Parathyroid adenoma (tissue), 2 donors: Measurements from ENCODE around the gene DNAH9.

Experiments used
- H2AFZ ChIP-seq: fragments of 300-600 bp; sonication (generic); one replicate; pipeline ENCODE4 v1.7.0; 2017; ENCODE audit warnings: antibody characterized with exemption, mild to moderate bottlenecking
- H3K27ac ChIP-seq: fragments of 300-600 bp; sonication (generic); one replicate; pipeline ENCODE4 v1.7.0; 2017
- H3K27me3 ChIP-seq: fragments of 300-600 bp; sonication (generic); one replicate; pipeline ENCODE4 v1.7.0; 2017; ENCODE audit warnings: low read length; ENCODE audit not compliant: control insufficient read depth, insufficient read depth
- H3K36me3 ChIP-seq: fragments of 300-600 bp; sonication (generic); one replicate; pipeline ENCODE4 v1.7.0; 2017; ENCODE audit warnings: low read length; ENCODE audit not compliant: control insufficient read depth, insufficient read depth
- H3K4me1 ChIP-seq: fragments of 300-600 bp; sonication (generic); one replicate; pipeline ENCODE4 v1.7.0; 2017; ENCODE audit warnings: control low read depth
- H3K4me2 ChIP-seq: fragments of 300-600 bp; sonication (generic); one replicate; pipeline ENCODE4 v1.7.0; 2017; ENCODE audit warnings: low read length
- H3K4me3 ChIP-seq: fragments of 300-600 bp; sonication (generic); one replicate; pipeline ENCODE4 v1.7.0; 2017; ENCODE audit warnings: low read depth, low read length
- H3K79me2 ChIP-seq: fragments of 300-600 bp; sonication (generic); one replicate; pipeline ENCODE4 v1.7.0; 2017; ENCODE audit warnings: control low read depth
- H3K9ac ChIP-seq: fragments of 300-600 bp; sonication (generic); one replicate; pipeline ENCODE4 v1.7.0; 2017; ENCODE audit warnings: mild to moderate bottlenecking
- H3K9me3 ChIP-seq: fragments of 300-600 bp; sonication (generic); one replicate; pipeline ENCODE4 v1.7.0; 2017; ENCODE audit warnings: low read length; ENCODE audit not compliant: control insufficient read depth
- TF ChIP-seq, protein P1 (sequence below): fragments of 300-600 bp; sonication (generic); IDR thresholded peaks from one replicate; pipeline ENCODE4 v1.7.0; 2017; ENCODE audit warnings: antibody characterized with exemption, mild to moderate bottlenecking
- donor health status: primary hyperparathyroidism.

The DNAH9 gene

GRCh38 chr17:11805138-11805537 lies 206.9 kb downstream of the DNAH9 start:
- H2AFZ ChIP-seq, result no peak overlapping the region
- H3K36me3 ChIP-seq, result no peaks in the 10 kb centered on the region
- no peaks in the 10 kb centered on the region for H3K27me3 ChIP-seq
- no peaks in the 10 kb centered on the region for H3K79me2 ChIP-seq
- no peak overlapping the region for H3K27ac ChIP-seq
- no peaks in the 10 kb centered on the region for H3K4me1 ChIP-seq
- no peaks in the 10 kb centered on the region for H3K9me3 ChIP-seq
- H3K4me3 ChIP-seq, result no peak overlapping the region
- no peak overlapping the region for H3K9ac ChIP-seq
- TF ChIP-seq, protein P1, sequence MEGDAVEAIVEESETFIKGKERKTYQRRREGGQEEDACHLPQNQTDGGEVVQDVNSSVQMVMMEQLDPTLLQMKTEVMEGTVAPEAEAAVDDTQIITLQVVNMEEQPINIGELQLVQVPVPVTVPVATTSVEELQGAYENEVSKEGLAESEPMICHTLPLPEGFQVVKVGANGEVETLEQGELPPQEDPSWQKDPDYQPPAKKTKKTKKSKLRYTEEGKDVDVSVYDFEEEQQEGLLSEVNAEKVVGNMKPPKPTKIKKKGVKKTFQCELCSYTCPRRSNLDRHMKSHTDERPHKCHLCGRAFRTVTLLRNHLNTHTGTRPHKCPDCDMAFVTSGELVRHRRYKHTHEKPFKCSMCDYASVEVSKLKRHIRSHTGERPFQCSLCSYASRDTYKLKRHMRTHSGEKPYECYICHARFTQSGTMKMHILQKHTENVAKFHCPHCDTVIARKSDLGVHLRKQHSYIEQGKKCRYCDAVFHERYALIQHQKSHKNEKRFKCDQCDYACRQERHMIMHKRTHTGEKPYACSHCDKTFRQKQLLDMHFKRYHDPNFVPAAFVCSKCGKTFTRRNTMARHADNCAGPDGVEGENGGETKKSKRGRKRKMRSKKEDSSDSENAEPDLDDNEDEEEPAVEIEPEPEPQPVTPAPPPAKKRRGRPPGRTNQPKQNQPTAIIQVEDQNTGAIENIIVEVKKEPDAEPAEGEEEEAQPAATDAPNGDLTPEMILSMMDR, result no peak
- H3K4me2 ChIP-seq, result no peak overlapping the region

DNA sequence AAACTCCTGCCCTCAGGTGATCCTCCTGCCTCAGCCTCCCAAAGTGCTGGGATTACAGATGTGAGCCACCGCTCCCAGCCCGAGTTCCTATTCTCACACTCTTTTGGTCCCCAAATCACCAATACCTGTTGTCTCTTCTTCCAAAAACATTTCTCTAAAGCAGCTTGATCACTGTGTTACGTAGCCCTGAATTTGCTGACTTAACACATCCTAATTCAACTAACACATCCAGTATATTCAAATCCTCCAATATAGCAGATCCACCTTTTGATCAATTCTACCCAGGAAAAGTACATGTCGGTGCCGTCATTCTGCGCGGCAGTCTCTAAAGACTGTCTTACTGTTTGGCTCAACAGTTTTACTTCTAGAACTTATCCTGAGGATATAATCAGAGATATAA lies 207.7 kb downstream of the DNAH9 start:
- H3K36me3 ChIP-seq, result no peaks in the 10 kb centered on the region
- no peak overlapping the region for H2AFZ ChIP-seq
- no peak overlapping the region for H3K4me2 ChIP-seq
- no peak overlapping the region for H3K9ac ChIP-seq
- H3K27me3 ChIP-seq, result no peaks in the 10 kb centered on the region
- TF ChIP-seq, protein P1, result no peak
- no peak overlapping the region for H3K4me3 ChIP-seq
- no peak overlapping the region for H3K27ac ChIP-seq
- H3K79me2 ChIP-seq, result no peaks in the 10 kb centered on the region
- no peaks in the 10 kb centered on the region for H3K4me1 ChIP-seq
- no peaks in the 10 kb centered on the region for H3K9me3 ChIP-seq

- no peaks in the 10 kb centered on the region for H3K4me1 ChIP-seq
- H3K27me3 ChIP-seq, result no peaks in the 10 kb centered on the region
- no peaks in the 10 kb centered on the region for H3K9me3 ChIP-seq
- no peaks in the 10 kb centered on the region for H3K79me2 ChIP-seq
- H3K27ac ChIP-seq, result no peak overlapping the region
- TF ChIP-seq, protein P1, result no peak
- no peak overlapping the region for H3K9ac ChIP-seq
- no peaks in the 10 kb centered on the region for H3K36me3 ChIP-seq
- H2AFZ ChIP-seq, result no peak overlapping the region
- H3K4me3 ChIP-seq, result no peak overlapping the region
- no peak overlapping the region for H3K4me2 ChIP-seq
These were observed 209.3 kb downstream of the DNAH9 start for GRCh38 chr17:11807606-11808005.

GRCh38 chr17:11813278-11813677 lies 215.0 kb downstream of the DNAH9 start:
- Histone ChIP-seq H3K9me3 (no peaks in the 10 kb centered on the region), H3K36me3 (no peaks in the 10 kb centered on the region), H3K27ac (no peak overlapping the region), H3K27me3 (no peaks in the 10 kb centered on the region), H2AFZ (no peak overlapping the region), H3K4me2 (no peak overlapping the region), H3K4me3 (no peak overlapping the region), H3K79me2 (no peaks in the 10 kb centered on the region), H3K9ac (no peak overlapping the region), H3K4me1 (no peaks in the 10 kb centered on the region)
- TF ChIP-seq, protein P1, result no peak

DNA sequence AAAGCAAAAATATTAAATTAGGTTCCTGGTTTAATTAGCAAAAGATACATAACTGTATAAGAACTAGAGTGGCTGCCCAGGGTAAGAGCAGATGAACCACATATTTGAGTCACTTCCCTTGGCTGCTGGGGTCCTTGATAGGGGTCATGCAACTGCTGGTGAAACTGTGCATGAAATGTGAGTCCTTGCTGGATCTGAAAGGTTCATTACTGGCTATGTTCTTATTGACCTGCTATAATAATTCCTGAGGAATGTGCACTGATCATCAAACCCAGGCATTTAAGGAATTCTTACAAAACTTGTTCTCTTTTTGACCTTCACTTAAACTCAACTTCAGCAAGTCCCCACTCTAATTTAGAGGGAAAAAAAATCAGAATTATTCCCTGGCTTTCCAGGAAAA lies 215.6 kb downstream of the DNAH9 start:
- Histone ChIP-seq H3K79me2 (no peaks in the 10 kb centered on the region), H2AFZ (no peak overlapping the region), H3K9me3 (no peaks in the 10 kb centered on the region), H3K36me3 (no peaks in the 10 kb centered on the region), H3K4me3 (no peak overlapping the region), H3K27me3 (no peaks in the 10 kb centered on the region), H3K9ac (no peak overlapping the region), H3K4me1 (no peaks in the 10 kb centered on the region), H3K4me2 (no peak overlapping the region), H3K27ac (no peak overlapping the region)
- TF ChIP-seq, protein P1, result no peak
